Endodermal cell (in vitro differentiated cells): ENCODE measurements around the gene CAPZB. TPM values are rescaled to one million over a fixed set of nuclear protein-coding genes. Genes with fewer than 3 reads are reported as not detected.

Experiments
- DNase-seq: peaks from one replicate; pipeline ENCODE4 v3.0.0-alpha.2; 2017
- H3K27ac ChIP-seq: 2 replicates; pipeline ENCODE4 v1.5.1; 2013; ENCODE audit warnings: mild to moderate bottlenecking, low read depth, low read length, moderate library complexity
- H3K27me3 ChIP-seq: 2 replicates; pipeline ENCODE4 v1.6.1; 2013; ENCODE audit warnings: mild to moderate bottlenecking, low read length, moderate library complexity; ENCODE audit not compliant: insufficient read depth, control insufficient read depth, poor library complexity, severe bottlenecking
- H3K36me3 ChIP-seq: 2 replicates; pipeline ENCODE4 v1.7.0; 2013; ENCODE audit warnings: mild to moderate bottlenecking, low read length, moderate library complexity; ENCODE audit not compliant: control insufficient read depth, insufficient read depth
- H3K4me1 ChIP-seq: one replicate; pipeline ENCODE4 v1.7.0; 2013; ENCODE audit warnings: low read length; ENCODE audit not compliant: control insufficient read depth, insufficient read depth
- H3K4me3 ChIP-seq: 2 replicates; pipeline ENCODE4 v1.5.1; 2013; ENCODE audit warnings: mild to moderate bottlenecking, low read length, moderate library complexity
- H3K9ac ChIP-seq: 2 replicates; pipeline ENCODE4 v1.6.1; 2013; ENCODE audit warnings: mild to moderate bottlenecking, low read length, moderate library complexity; ENCODE audit not compliant: poor library complexity, severe bottlenecking; ENCODE audit errors: extremely low read depth
- H3K9me3 ChIP-seq: 2 replicates; pipeline ENCODE4 v1.6.1; 2013; ENCODE audit warnings: mild to moderate bottlenecking, low read length, moderate library complexity; ENCODE audit not compliant: control insufficient read depth
- H3K27ac Mint-ChIP-seq: 2 replicates; pipeline ENCODE4 v1.8.0; 2020; ENCODE audit warnings: mixed read lengths
- H3K27me3 Mint-ChIP-seq: 2 replicates; pipeline ENCODE4 v1.8.0; 2021; ENCODE audit warnings: mild to moderate bottlenecking, mixed read lengths; ENCODE audit not compliant: insufficient read depth
- H3K36me3 Mint-ChIP-seq: 2 replicates; pipeline ENCODE4 v1.8.0; 2020; ENCODE audit warnings: low read depth, mixed read lengths
- H3K4me1 Mint-ChIP-seq: 2 replicates; pipeline ENCODE4 v1.8.0; 2020; ENCODE audit warnings: mixed read lengths
- H3K4me3 Mint-ChIP-seq: 2 replicates; pipeline ENCODE4 v1.8.0; 2020; ENCODE audit warnings: mild to moderate bottlenecking, moderate library complexity, mixed read lengths
- H3K9me3 Mint-ChIP-seq: 2 replicates; pipeline ENCODE4 v1.8.0; 2020; ENCODE audit warnings: mild to moderate bottlenecking, mixed read lengths
- CTCF ChIP-seq: fragments of 200-600 bp; sonication (generic); conservative IDR thresholded peaks from 2 replicates; pipeline ENCODE4 v1.5.0; 2021; ENCODE audit warnings: antibody characterized with exemption, mild to moderate bottlenecking
- WGBS, 2 experiments: methylation state at CpG; one replicate each; pipeline versions ENCODE4 v1.1.5 to v1.1.7; 2013; ENCODE audit warnings: missing lambda C conversion rate in 2 of 2, mixed read lengths in 1 of 2; ENCODE audit not compliant: insufficient coverage in 1 of 2, insufficient read length in 1 of 2; 5-methylcytosine and 5-hydroxymethylcytosine counted together
- total RNA-seq, 2 donors: library from RNA; stranded (reverse); fragmentation: NEBNext Ultra II Directional in 1 of 2; extraction: Animal tissue kit (Norgen Biotek cat#: 25700) in 1 of 2; gene quantifications; 2 replicates in 1 of 2; 3 replicates in 1 of 2; pipeline ENCODE4 v1.2.1, GENCODE V29; 2021

Gene CAPZB
- total RNA-seq, 2 donors from 2014 or later, result 334 to 362 TPM

- WGBS, 2 experiments, result 84 to 100% methylated on average over 1 to 2 of the region's 2 CpGs
Measured at GRCh38 chr1:19521411-19521810, 36.1 kb upstream of the CAPZB start.

GRCh38 chr1:19517017-19517416 lies 31.7 kb upstream of the CAPZB start:
- Histone ChIP-seq H3K27ac (no peak overlapping the region), H3K9me3 (peaks cover 9% of the 10 kb centered on the region), H3K4me3 (no peak overlapping the region), H3K4me1 (no peaks in the 10 kb centered on the region), H3K9ac (no peak overlapping the region), H3K27me3 (no peaks in the 10 kb centered on the region), H3K36me3 (no peaks in the 10 kb centered on the region)
- H3K27me3 Mint-ChIP-seq, result peaks cover 1% of the 10 kb centered on the region
- DNase-seq, result no peak
- H3K9me3 Mint-ChIP-seq, result peaks cover 19% of the 10 kb centered on the region
- H3K27ac Mint-ChIP-seq, result no peak overlapping the region
- no peak overlapping the region for H3K4me3 Mint-ChIP-seq
- TF ChIP-seq CTCF, result no peak
- no peaks in the 10 kb centered on the region for H3K36me3 Mint-ChIP-seq
- peaks cover 3% of the 10 kb centered on the region for H3K4me1 Mint-ChIP-seq

More at GRCh38 chr1:19521411-19521810, 36.1 kb upstream of the CAPZB start:
- H3K9me3 ChIP-seq, result peaks cover 10% of the 10 kb centered on the region
- Mint-ChIP-seq H3K4me3 (no peak overlapping the region), H3K36me3 (no peaks in the 10 kb centered on the region), H3K9me3 (peaks cover 16% of the 10 kb centered on the region), H3K4me1 (no peaks in the 10 kb centered on the region), H3K27me3 (peaks cover 1% of the 10 kb centered on the region), H3K27ac (no peak overlapping the region)
- no peak overlapping the region for H3K9ac ChIP-seq
- no peaks in the 10 kb centered on the region for H3K27me3 ChIP-seq
- no peaks in the 10 kb centered on the region for H3K4me1 ChIP-seq
- no peak overlapping the region for H3K27ac ChIP-seq
- DNase-seq, result no peak
- H3K4me3 ChIP-seq, result no peak overlapping the region
- no peak for TF ChIP-seq CTCF
- H3K36me3 ChIP-seq, result no peaks in the 10 kb centered on the region

GRCh38 chr1:19515201-19515600 lies 29.9 kb upstream of the CAPZB start:
- Mint-ChIP-seq H3K4me1 (peaks cover 3% of the 10 kb centered on the region), H3K9me3 (peaks cover 12% of the 10 kb centered on the region), H3K4me3 (no peak overlapping the region), H3K27me3 (peaks cover 1% of the 10 kb centered on the region), H3K36me3 (no peaks in the 10 kb centered on the region), H3K27ac (no peak overlapping the region)
- TF ChIP-seq CTCF, result no peak
- no peaks in the 10 kb centered on the region for H3K36me3 ChIP-seq
- no peak overlapping the region for H3K4me3 ChIP-seq
- no peak overlapping the region for H3K27ac ChIP-seq
- no peaks in the 10 kb centered on the region for H3K27me3 ChIP-seq
- DNase-seq, result no peak
- no peaks in the 10 kb centered on the region for H3K9me3 ChIP-seq
- H3K4me1 ChIP-seq, result no peaks in the 10 kb centered on the region
- no peak overlapping the region for H3K9ac ChIP-seq
- 94 to 100% methylated on average over 2 to 4 of the region's 4 CpGs for WGBS, 2 experiments
